DND-41 (cell line): Measurements from ENCODE around the gene PI4KB.

Experiments used
- CTCF ChIP-seq: IDR thresholded peaks from 2 replicates; pipeline ENCODE4 v1.5.1; 2012; ENCODE audit warnings: borderline replicate concordance, low read length, moderate library complexity, mild to moderate bottlenecking; ENCODE audit not compliant: poor library complexity, severe bottlenecking; ENCODE audit errors: extremely low read depth
- EZH2 ChIP-seq: IDR thresholded peaks from 3 replicates; pipeline ENCODE4 v1.6.1; 2012; ENCODE audit warnings: borderline replicate concordance, low read depth, mild to moderate bottlenecking, moderate library complexity, low read length, inconsistent platforms; ENCODE audit not compliant: severe bottlenecking

GRCh38 chr1:151361883-151362282 lies 34.7 kb upstream of the PI4KB start:
- TF ChIP-seq CTCF (no peak), EZH2 (no peak)
